Activated B cell treated with CpG ODN at 0.5 μM for 24 hours (primary cell): ENCODE data around the gene RAD18. TPM values are rescaled to one million over a fixed set of nuclear protein-coding genes. Genes with fewer than 3 reads are reported as not detected.

Source experiments
- ATAC-seq: fragments of 200-7000 bp; cut with Tn5 transposase; one replicate; pipeline ENCODE4 v1.10.0; 2021; ENCODE audit warnings: low read depth, mild to moderate bottlenecking, moderate library complexity
- CTCF ChIA-PET: fragments of 350-600 bp; sonication (Branson Sonifier 250); formaldehyde crosslinking; loops from one replicate; lab custom pipeline; 2021; ENCODE audit warnings: antibody characterized with exemption; lab: Charles Lee
- POLR2A ChIA-PET: fragments of 350-600 bp; sonication (Branson Sonifier 250); formaldehyde crosslinking; loops from one replicate; lab custom pipeline; 2021; ENCODE audit warnings: antibody characterized with exemption; lab: Charles Lee
- DNase-seq: peaks from one replicate; pipeline ENCODE4 v3.0.0; 2022
- H3K27ac Mint-ChIP-seq: one replicate; pipeline ENCODE4 v1.8.0; 2020; ENCODE audit warnings: mixed read lengths
- H3K27me3 Mint-ChIP-seq: one replicate; pipeline ENCODE4 v1.8.0; 2021; ENCODE audit warnings: mixed read lengths
- H3K36me3 Mint-ChIP-seq: one replicate; pipeline ENCODE4 v1.8.0; 2021; ENCODE audit warnings: low read depth, mixed read lengths
- H3K4me1 Mint-ChIP-seq: one replicate; pipeline ENCODE4 v1.8.0; 2021; ENCODE audit warnings: mixed read lengths
- H3K4me3 Mint-ChIP-seq: one replicate; pipeline ENCODE4 v1.8.0; 2020; ENCODE audit warnings: mild to moderate bottlenecking, mixed read lengths
- H3K9me3 Mint-ChIP-seq: one replicate; pipeline ENCODE4 v1.8.0; 2020; ENCODE audit warnings: mixed read lengths
- intact Hi-C: fragments of 100-400 bp; cut with micrococcal nuclease; formaldehyde crosslinking; loops from one replicate; pipeline ENCODE4 v1.15.1; 2024
- total RNA-seq: library from RNA; stranded (reverse); gene quantifications from 2 replicates; pipeline ENCODE4 v1.2.3, GENCODE V29; 2022
- TF ChIP-seq, protein P1 (sequence below): fragments of 200-600 bp; IDR thresholded peaks from one replicate; pipeline ENCODE4 v1.8.0; 2022; ENCODE audit warnings: antibody characterized with exemption, mild to moderate bottlenecking

RAD18 gene
- total RNA-seq, 1 donor from 2014 or later: 21.6 TPM

DNA sequence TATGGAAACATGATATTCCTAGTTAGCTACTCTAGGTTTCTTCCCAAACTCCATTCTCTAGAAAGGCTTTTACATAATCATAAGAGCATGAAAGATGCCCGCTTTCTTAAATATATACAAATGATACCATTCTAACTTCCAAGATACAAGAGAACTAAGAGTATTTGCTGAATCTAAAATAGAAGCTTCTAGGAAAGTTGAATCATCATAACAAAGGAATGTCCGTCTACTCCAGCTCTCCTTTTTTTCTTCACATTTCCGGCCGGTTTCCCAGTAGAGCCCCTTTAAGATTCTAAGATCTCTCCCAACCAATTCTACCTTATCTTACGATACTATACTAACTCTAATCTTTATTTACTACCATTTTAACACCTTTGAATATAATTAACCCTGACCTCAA lies 60.1 kb downstream of the RAD18 start:
- H3K27ac Mint-ChIP-seq: no peak overlapping the region
- CTCF ChIA-PET: interaction anchor here (1.2 kb wide), 1 partner anchor 399 kb away, joined by 3 read pairs; no protein-coding TSS in a partner anchor
- no peaks in the 10 kb centered on the region for H3K9me3 Mint-ChIP-seq
- ATAC-seq (no peak), DNase-seq (no peak)
- TF ChIP-seq, protein P1, sequence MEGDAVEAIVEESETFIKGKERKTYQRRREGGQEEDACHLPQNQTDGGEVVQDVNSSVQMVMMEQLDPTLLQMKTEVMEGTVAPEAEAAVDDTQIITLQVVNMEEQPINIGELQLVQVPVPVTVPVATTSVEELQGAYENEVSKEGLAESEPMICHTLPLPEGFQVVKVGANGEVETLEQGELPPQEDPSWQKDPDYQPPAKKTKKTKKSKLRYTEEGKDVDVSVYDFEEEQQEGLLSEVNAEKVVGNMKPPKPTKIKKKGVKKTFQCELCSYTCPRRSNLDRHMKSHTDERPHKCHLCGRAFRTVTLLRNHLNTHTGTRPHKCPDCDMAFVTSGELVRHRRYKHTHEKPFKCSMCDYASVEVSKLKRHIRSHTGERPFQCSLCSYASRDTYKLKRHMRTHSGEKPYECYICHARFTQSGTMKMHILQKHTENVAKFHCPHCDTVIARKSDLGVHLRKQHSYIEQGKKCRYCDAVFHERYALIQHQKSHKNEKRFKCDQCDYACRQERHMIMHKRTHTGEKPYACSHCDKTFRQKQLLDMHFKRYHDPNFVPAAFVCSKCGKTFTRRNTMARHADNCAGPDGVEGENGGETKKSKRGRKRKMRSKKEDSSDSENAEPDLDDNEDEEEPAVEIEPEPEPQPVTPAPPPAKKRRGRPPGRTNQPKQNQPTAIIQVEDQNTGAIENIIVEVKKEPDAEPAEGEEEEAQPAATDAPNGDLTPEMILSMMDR: no peak
- intact Hi-C loops: no loop called here
- H3K27me3 Mint-ChIP-seq: no peaks in the 10 kb centered on the region
- no peaks in the 10 kb centered on the region for H3K4me1 Mint-ChIP-seq
- peaks cover 52% of the 10 kb centered on the region for H3K36me3 Mint-ChIP-seq
- POLR2A ChIA-PET: no interaction called here
- H3K4me3 Mint-ChIP-seq: no peak overlapping the region

DNA sequence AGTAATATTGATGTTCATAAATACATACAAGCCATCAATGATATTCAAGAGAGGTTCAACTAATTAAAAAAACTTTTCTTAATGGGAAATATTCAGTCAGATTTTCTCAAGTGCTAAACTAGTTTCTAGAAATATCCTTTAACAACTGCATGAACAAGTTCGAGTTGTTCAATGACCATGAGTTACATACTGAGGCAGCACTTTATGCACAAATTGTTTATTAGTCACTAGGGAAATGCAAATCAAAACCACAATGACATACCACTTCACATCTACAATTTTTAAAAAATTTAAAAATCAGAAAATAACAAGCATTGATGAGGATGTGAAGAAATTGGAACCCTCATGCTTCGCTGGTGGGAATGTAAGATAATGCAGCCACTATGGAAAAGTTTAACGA lies 62.4 kb downstream of the RAD18 start:
- DNase-seq: no peak
- POLR2A ChIA-PET: no interaction called here
- Mint-ChIP-seq H3K27ac (no peak overlapping the region), H3K27me3 (no peaks in the 10 kb centered on the region), H3K4me1 (no peaks in the 10 kb centered on the region), H3K9me3 (no peaks in the 10 kb centered on the region), H3K4me3 (no peak overlapping the region), H3K36me3 (peaks cover 42% of the 10 kb centered on the region)
- no peak for ATAC-seq
- intact Hi-C loops: no loop called here
- TF ChIP-seq, protein P1: no peak
- CTCF ChIA-PET: no interaction called here

GRCh38 chr3:8899876-8900460 lies 63.3 kb downstream of the RAD18 start:
- CTCF ChIA-PET: no interaction called here
- POLR2A ChIA-PET: no interaction called here
- H3K4me3 Mint-ChIP-seq: no peak overlapping the region
- TF ChIP-seq, protein P1: no peak
- H3K9me3 Mint-ChIP-seq: no peaks in the 10 kb centered on the region
- H3K27ac Mint-ChIP-seq: no peak overlapping the region
- no peak for ATAC-seq
- no peaks in the 10 kb centered on the region for H3K27me3 Mint-ChIP-seq
- no peak for DNase-seq
- no peaks in the 10 kb centered on the region for H3K4me1 Mint-ChIP-seq
- peaks cover 46% of the 10 kb centered on the region for H3K36me3 Mint-ChIP-seq
- intact Hi-C loops: no loop called here

- H3K27ac Mint-ChIP-seq: no peak overlapping the region
- no peak for ATAC-seq
- H3K27me3 Mint-ChIP-seq: no peaks in the 10 kb centered on the region
- no peaks in the 10 kb centered on the region for H3K9me3 Mint-ChIP-seq
- intact Hi-C loops: no loop called here
- CTCF ChIA-PET: no interaction called here
- H3K4me3 Mint-ChIP-seq: no peak overlapping the region
- TF ChIP-seq, protein P1: no peak
- no peak for DNase-seq
- H3K36me3 Mint-ChIP-seq: peaks cover 35% of the 10 kb centered on the region
- POLR2A ChIA-PET: no interaction called here
- H3K4me1 Mint-ChIP-seq: no peaks in the 10 kb centered on the region
Observed at GRCh38 chr3:8895829-8896228, 67.4 kb downstream of the RAD18 start.

DNA sequence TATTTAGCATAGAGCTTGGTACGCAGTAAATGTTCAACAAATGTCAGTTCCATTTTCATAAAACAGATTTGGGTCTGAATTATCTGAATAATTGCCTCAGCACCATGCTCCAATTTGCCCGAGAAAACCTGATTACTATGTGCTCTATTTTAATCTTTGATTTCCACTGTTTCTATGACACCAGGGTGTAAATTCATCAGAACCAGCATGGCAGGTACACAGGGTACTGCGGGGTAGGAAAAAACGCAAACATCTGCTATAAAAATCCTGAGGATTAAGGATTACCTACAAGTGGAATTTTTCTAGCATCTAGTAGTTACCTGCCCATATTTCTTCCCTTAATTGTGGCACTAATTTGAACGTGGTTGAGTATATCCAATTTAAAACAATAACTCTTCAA lies 70.3 kb downstream of the RAD18 start:
- Mint-ChIP-seq H3K27ac (no peak overlapping the region), H3K4me3 (no peak overlapping the region), H3K36me3 (peaks cover 41% of the 10 kb centered on the region), H3K27me3 (no peaks in the 10 kb centered on the region), H3K9me3 (no peaks in the 10 kb centered on the region), H3K4me1 (no peaks in the 10 kb centered on the region)
- DNase-seq: no peak
- ChIA-PET POLR2A (no interaction called here), CTCF (no interaction called here)
- ATAC-seq: no peak
- TF ChIP-seq, protein P1: no peak
- intact Hi-C loops: no loop called here
